NCI-H2227 treated with DMSO at 0.1 percent for 48 hours (cell line): ENCODE results near the gene PXDN.

Experiments
- DNase-seq: peaks from one replicate; lab custom pipeline; 2025; lab: John Stamatoyannopoulos, UW

The PXDN gene

GRCh38 chr2:1598800-1599199 lies 145.5 kb downstream of the PXDN start:
- DNase-seq, result no peak

- DNase-seq, result no peak
These were observed 146.1 kb downstream of the PXDN start for GRCh38 chr2:1598041-1598710.

- no peak for DNase-seq
These were observed 149.0 kb downstream of the PXDN start for GRCh38 chr2:1595274-1595673.

- no peak for DNase-seq
These were observed 149.7 kb downstream of the PXDN start for GRCh38 chr2:1594373-1595171.

GRCh38 chr2:1594123-1594372 lies 150.3 kb downstream of the PXDN start:
- DNase-seq, result no peak

GRCh38 chr2:1593371-1594122 lies 150.8 kb downstream of the PXDN start:
- no peak for DNase-seq

GRCh38 chr2:1591978-1592907 lies 152.1 kb downstream of the PXDN start:
- DNase-seq, result no peak

GRCh38 chr2:1591461-1591770 lies 152.9 kb downstream of the PXDN start:
- no peak for DNase-seq

- DNase-seq, result no peak
These were observed 153.5 kb downstream of the PXDN start for GRCh38 chr2:1590596-1591460.

GRCh38 chr2:1588978-1589621 lies 155.2 kb downstream of the PXDN start:
- no peak for DNase-seq

- no peak for DNase-seq
These were observed 156.0 kb downstream of the PXDN start for GRCh38 chr2:1588051-1588977.

- DNase-seq, result no peak
These were observed 157.1 kb downstream of the PXDN start for GRCh38 chr2:1586923-1587840.

- no peak for DNase-seq
These were observed 157.9 kb downstream of the PXDN start for GRCh38 chr2:1586251-1586922.

GRCh38 chr2:1585635-1586034 lies 158.7 kb downstream of the PXDN start:
- DNase-seq, result no peak

GRCh38 chr2:1584691-1585485 lies 159.4 kb downstream of the PXDN start:
- no peak for DNase-seq

GRCh38 chr2:1584051-1584531 lies 160.2 kb downstream of the PXDN start:
- DNase-seq, result no peak

GRCh38 chr2:1582891-1583341 lies 161.4 kb downstream of the PXDN start:
- no peak for DNase-seq
